CD14-positive monocyte (primary cell): ENCODE results near the gene DDAH1. TPM values are rescaled to one million over a fixed set of nuclear protein-coding genes. Genes with fewer than 3 reads are reported as not detected.

ENCODE experiments used
- DNase-seq, 3 donors: peaks; one replicate each; pipeline ENCODE4 v3.0.0-alpha.2; 2011 to 2022
- H2AFZ ChIP-seq: 2 replicates; pipeline ENCODE4 v1.6.0; 2012; ENCODE audit warnings: mild to moderate bottlenecking, low read depth, low read length, inconsistent platforms; ENCODE audit not compliant: insufficient read depth, poor library complexity, severe bottlenecking
- H3K27ac ChIP-seq, 2 donors: 1 replicate in 1 of 2; 2 replicates in 1 of 2; pipeline ENCODE4 v1.5.1; 2012 to 2013; ENCODE audit warnings: low read length in 2 of 2, control low read depth in 1 of 2, inconsistent platforms in 1 of 2, low read depth in 1 of 2, mild to moderate bottlenecking in 1 of 2
- H3K27me3 ChIP-seq, 2 donors: one replicate each; pipeline versions ENCODE4 v1.6.0 to v1.6.1; 2011 to 2013; ENCODE audit warnings: low read length in 2 of 2; ENCODE audit not compliant: control insufficient read depth in 2 of 2, insufficient read depth in 2 of 2
- H3K36me3 ChIP-seq, 2 donors: replicated peaks in 1 of 2; 1 replicate in 1 of 2; 2 replicates in 1 of 2; pipeline versions ENCODE4 v1.5.1 to v1.6.1; 2012 to 2013; ENCODE audit warnings: low read length in 2 of 2, control low read depth in 1 of 2, inconsistent platforms in 1 of 2, mild to moderate bottlenecking in 1 of 2; ENCODE audit not compliant: insufficient read depth in 2 of 2, control insufficient read depth in 1 of 2
- H3K4me1 ChIP-seq, 2 donors: 1 replicate in 1 of 2; 2 replicates in 1 of 2; pipeline versions ENCODE4 v1.5.1 to v1.6.1; 2012 to 2013; ENCODE audit warnings: low read length in 2 of 2, control low read depth in 1 of 2, inconsistent platforms in 1 of 2, mild to moderate bottlenecking in 1 of 2, moderate library complexity in 1 of 2; ENCODE audit not compliant: insufficient read depth in 2 of 2, control insufficient read depth in 1 of 2
- H3K4me2 ChIP-seq: replicated peaks from 2 replicates; pipeline ENCODE3; 2012; ENCODE audit warnings: low read length, moderate library complexity, mild to moderate bottlenecking; ENCODE audit not compliant: poor library complexity, severe bottlenecking; ENCODE audit errors: extremely low read depth
- H3K4me3 ChIP-seq, 3 experiments: fragments of 200-600 bp in 1 of 3; sonication (generic) in 1 of 3; replicated peaks in 1 of 3; 1 replicate in 2 of 3; 2 replicates in 1 of 3; pipeline ENCODE4 v1.5.1; 2011 to 2013; ENCODE audit warnings: low read length in 3 of 3, mild to moderate bottlenecking in 3 of 3, control low read depth in 2 of 3, low read depth in 2 of 3, inconsistent platforms in 1 of 3, moderate library complexity in 1 of 3
- H3K79me2 ChIP-seq: 2 replicates; pipeline ENCODE4 v1.6.0; 2012; ENCODE audit warnings: mild to moderate bottlenecking, control low read depth, inconsistent platforms, low read length, moderate library complexity; ENCODE audit not compliant: insufficient read depth
- H3K9ac ChIP-seq: 2 replicates; pipeline ENCODE4 v1.6.0; 2017; ENCODE audit warnings: low read length, mild to moderate bottlenecking; ENCODE audit not compliant: insufficient read depth, poor library complexity, severe bottlenecking
- H3K9me3 ChIP-seq, 2 donors: replicated peaks in 1 of 2; 1 replicate in 1 of 2; 2 replicates in 1 of 2; pipeline versions ENCODE4 v1.5.1 to v1.6.1; 2012 to 2013; ENCODE audit warnings: low read length in 2 of 2, control low read depth in 1 of 2; ENCODE audit not compliant: control insufficient read depth in 1 of 2, insufficient read depth in 1 of 2
- H4K20me1 ChIP-seq: 2 replicates; pipeline ENCODE4 v1.6.0; 2012; ENCODE audit warnings: mild to moderate bottlenecking, low read length, control low read depth, moderate library complexity; ENCODE audit not compliant: insufficient read depth
- H3K27ac Mint-ChIP-seq, 7 donors: one replicate each; pipeline ENCODE4 v1.8.0; 2020; ENCODE audit warnings: mild to moderate bottlenecking in 7 of 7, mixed read lengths in 7 of 7, moderate library complexity in 6 of 7, inconsistent platforms in 2 of 7
- H3K27me3 Mint-ChIP-seq, 3 donors: one replicate each; pipeline ENCODE4 v1.8.0; 2021 to 2022; ENCODE audit warnings: low read depth in 3 of 3, mild to moderate bottlenecking in 3 of 3, mixed read lengths in 3 of 3, moderate library complexity in 3 of 3, inconsistent platforms in 1 of 3
- H3K36me3 Mint-ChIP-seq, 2 donors: one replicate each; pipeline ENCODE4 v1.8.0; 2020; ENCODE audit warnings: mixed read lengths in 2 of 2, inconsistent platforms in 1 of 2, mild to moderate bottlenecking in 1 of 2
- H3K4me1 Mint-ChIP-seq: one replicate; pipeline ENCODE4 v1.8.0; 2020; ENCODE audit warnings: mild to moderate bottlenecking, mixed read lengths
- H3K4me3 Mint-ChIP-seq, 2 donors: one replicate each; pipeline ENCODE4 v1.8.0; 2020; ENCODE audit warnings: mild to moderate bottlenecking in 2 of 2, mixed read lengths in 2 of 2, moderate library complexity in 1 of 2
- H3K9me3 Mint-ChIP-seq, 7 donors: one replicate each; pipeline ENCODE4 v1.8.0; 2020 to 2022; ENCODE audit warnings: mixed read lengths in 7 of 7, mild to moderate bottlenecking in 6 of 7, moderate library complexity in 6 of 7, inconsistent platforms in 2 of 7
- WGBS: methylation state at CpG from one replicate; pipeline ENCODE4 v1.1.5; 2013; ENCODE audit warnings: missing lambda C conversion rate; ENCODE audit not compliant: insufficient coverage; 5-methylcytosine and 5-hydroxymethylcytosine counted together
- intact Hi-C, 2 donors: fragments of 100-400 bp; cut with micrococcal nuclease; formaldehyde crosslinking; loops; one replicate each; pipeline versions ENCODE4 v1.15.0 to v1.15.1; 2023
- polyA plus RNA-seq, 3 donors: library from polyadenylated mRNA; depleted of rRNA in 1 of 3; unstranded in 2 of 3; stranded (reverse) in 1 of 3; fragments of 300-500 nt in 2 of 3; fragments of >200 nt in 1 of 3; fragmentation: Illumina TruSeq in 2 of 3; gene quantifications; 1 replicate in 2 of 3; 2 replicates in 1 of 3; pipeline ENCODE4 v1.2.3, GENCODE V29; 2012 to 2021
- TF ChIP-seq, protein P1 (sequence below): fragments of 200-600 bp; IDR thresholded peaks from one replicate; pipeline ENCODE4 v1.8.0; 2022; ENCODE audit warnings: antibody characterized with exemption, mild to moderate bottlenecking

Gene DDAH1
- polyA plus RNA-seq, 3 donors: not detected

DNA sequence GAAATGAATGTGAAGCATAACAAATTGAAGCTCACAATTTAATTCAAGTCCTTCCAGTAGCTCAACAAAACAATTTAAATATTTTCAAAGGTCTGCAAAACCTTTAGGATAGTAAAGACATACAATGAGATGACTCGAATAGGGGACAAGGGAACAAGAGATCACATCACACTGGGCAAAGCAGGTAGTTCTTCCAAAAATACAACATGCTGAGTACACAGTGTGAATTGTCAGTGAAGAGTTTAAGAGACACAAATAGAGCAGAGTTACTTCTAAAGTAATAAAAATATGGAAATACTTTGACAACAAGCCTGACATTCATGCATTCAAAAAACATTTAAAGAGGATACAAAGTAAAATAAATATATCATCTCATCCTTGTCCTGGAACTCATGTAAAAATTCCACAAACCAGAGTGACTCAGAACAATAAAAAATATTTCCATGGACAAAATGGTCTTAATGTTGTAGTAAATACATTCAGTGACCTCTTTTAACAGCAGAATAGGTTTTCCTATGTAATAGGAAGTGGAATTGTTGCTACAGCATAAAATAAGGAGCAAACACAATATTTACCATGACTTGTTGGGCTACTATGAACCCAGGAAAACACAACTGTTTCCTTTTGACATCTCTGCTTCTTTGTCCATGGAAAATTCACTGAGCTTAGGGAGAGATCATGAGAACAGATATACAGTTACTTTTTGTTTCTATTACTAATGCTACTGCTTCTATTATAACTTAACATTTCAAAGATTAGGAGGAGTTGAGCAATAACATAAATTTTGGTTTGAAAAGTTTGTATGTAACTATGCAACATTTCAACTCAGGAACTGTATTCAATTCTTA, 104.9 kb downstream of the DDAH1 start:
- Histone ChIP-seq H2AFZ (no peak overlapping the region), H3K9ac (no peak overlapping the region), H3K36me3 (no peaks in the 10 kb centered on the region), H3K27me3 (no peaks in the 10 kb centered on the region), H3K4me3 (no peak overlapping the region), H3K9me3 (no peaks in the 10 kb centered on the region), H4K20me1 (no peaks in the 10 kb centered on the region), H3K27ac (no peak overlapping the region), H3K4me2 (no peak overlapping the region), H3K4me1 (no peaks in the 10 kb centered on the region), H3K79me2 (no peaks in the 10 kb centered on the region)
- Mint-ChIP-seq H3K4me3 (no peak overlapping the region), H3K36me3 (no peaks in the 10 kb centered on the region), H3K4me1 (no peaks in the 10 kb centered on the region), H3K27ac (no peak overlapping the region), H3K9me3 (no peaks in the 10 kb centered on the region), H3K27me3 (peaks cover 0 to 3% (median 0%) of the 10 kb centered on the region in 3 donors)
- intact Hi-C loops: no loop called here
- no CpG with 5 or more reads among the region's 1 CpG for WGBS
- no peak for DNase-seq
- TF ChIP-seq, protein P1, sequence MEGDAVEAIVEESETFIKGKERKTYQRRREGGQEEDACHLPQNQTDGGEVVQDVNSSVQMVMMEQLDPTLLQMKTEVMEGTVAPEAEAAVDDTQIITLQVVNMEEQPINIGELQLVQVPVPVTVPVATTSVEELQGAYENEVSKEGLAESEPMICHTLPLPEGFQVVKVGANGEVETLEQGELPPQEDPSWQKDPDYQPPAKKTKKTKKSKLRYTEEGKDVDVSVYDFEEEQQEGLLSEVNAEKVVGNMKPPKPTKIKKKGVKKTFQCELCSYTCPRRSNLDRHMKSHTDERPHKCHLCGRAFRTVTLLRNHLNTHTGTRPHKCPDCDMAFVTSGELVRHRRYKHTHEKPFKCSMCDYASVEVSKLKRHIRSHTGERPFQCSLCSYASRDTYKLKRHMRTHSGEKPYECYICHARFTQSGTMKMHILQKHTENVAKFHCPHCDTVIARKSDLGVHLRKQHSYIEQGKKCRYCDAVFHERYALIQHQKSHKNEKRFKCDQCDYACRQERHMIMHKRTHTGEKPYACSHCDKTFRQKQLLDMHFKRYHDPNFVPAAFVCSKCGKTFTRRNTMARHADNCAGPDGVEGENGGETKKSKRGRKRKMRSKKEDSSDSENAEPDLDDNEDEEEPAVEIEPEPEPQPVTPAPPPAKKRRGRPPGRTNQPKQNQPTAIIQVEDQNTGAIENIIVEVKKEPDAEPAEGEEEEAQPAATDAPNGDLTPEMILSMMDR: no peak

DNA sequence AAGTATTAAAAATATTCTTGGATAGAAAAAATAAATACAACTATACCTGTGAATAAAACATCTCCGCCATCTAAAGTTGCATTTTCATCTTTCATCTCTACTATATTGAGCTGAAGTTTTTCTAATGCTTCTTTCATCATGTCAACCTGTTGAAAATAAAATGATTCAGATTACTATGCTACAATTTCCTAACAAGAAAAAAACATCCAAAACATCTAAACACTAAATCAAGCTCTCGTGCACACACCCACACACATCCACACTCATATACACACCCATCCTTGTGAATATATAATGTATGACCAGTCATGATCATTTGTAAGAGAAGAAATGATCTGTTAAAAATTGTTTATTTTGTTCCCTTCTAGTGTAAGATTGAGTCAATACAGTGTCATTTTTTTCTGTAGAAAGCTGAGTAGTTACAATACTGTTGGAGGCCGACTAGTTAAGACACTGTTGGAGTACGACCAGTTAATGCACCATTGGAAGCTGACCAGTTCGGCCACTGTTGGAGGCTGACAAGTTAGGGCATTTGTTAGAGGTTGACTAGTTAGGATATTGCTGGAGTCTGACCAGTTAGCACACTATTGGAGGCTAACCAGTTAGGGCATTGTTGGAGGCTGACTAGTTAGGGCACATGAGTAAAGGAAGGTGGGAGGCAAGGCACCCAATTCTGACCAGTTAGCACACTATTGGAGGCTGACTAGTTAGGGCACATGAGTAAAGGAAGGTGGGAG, 106.1 kb downstream of the DDAH1 start:
- no peak overlapping the region for H2AFZ ChIP-seq
- Mint-ChIP-seq H3K27me3 (peaks cover 0 to 3% (median 0%) of the 10 kb centered on the region in 3 donors), H3K4me3 (no peak overlapping the region), H3K9me3 (no peaks in the 10 kb centered on the region), H3K27ac (no peak overlapping the region), H3K4me1 (no peaks in the 10 kb centered on the region), H3K36me3 (no peaks in the 10 kb centered on the region)
- no peaks in the 10 kb centered on the region for H3K4me1 ChIP-seq
- H3K9me3 ChIP-seq: no peaks in the 10 kb centered on the region
- 96% methylated on average over 3 of the region's 5 CpGs for WGBS
- no peaks in the 10 kb centered on the region for H3K27me3 ChIP-seq
- H3K27ac ChIP-seq: no peak overlapping the region
- H3K4me2 ChIP-seq: no peak overlapping the region
- no peaks in the 10 kb centered on the region for H4K20me1 ChIP-seq
- no peak overlapping the region for H3K9ac ChIP-seq
- TF ChIP-seq, protein P1: no peak
- intact Hi-C loops: no loop called here
- H3K79me2 ChIP-seq: no peaks in the 10 kb centered on the region
- H3K36me3 ChIP-seq: no peaks in the 10 kb centered on the region
- DNase-seq: no peak
- H3K4me3 ChIP-seq: no peak overlapping the region
